Mesenchymal stem cell (in vitro differentiated cells and primary cell): ENCODE data around the gene SPPL3.

ENCODE experiments used
- DNase-seq: peaks from one replicate; pipeline ENCODE4 v3.0.0-alpha.2; 2013
- H2AFZ ChIP-seq: one replicate; pipeline ENCODE4 v1.6.1; 2013; ENCODE audit warnings: low read depth, mild to moderate bottlenecking, control low read depth, inconsistent platforms, low read length, moderate library complexity
- H2AK5ac ChIP-seq: 2 replicates; pipeline ENCODE4 v1.6.1; 2013; ENCODE audit warnings: low read length, moderate library complexity, mild to moderate bottlenecking, inconsistent platforms; ENCODE audit not compliant: severe bottlenecking
- H2BK120ac ChIP-seq: one replicate; pipeline ENCODE4 v1.6.1; 2013; ENCODE audit warnings: low read depth, mild to moderate bottlenecking, inconsistent platforms, low read length, moderate library complexity
- H2BK12ac ChIP-seq, 2 experiments: one replicate each; pipeline ENCODE4 v1.6.1; 2013; ENCODE audit warnings: inconsistent platforms in 2 of 2, low read length in 2 of 2, mild to moderate bottlenecking in 2 of 2, moderate library complexity in 2 of 2, control low read depth in 1 of 2
- H2BK15ac ChIP-seq: one replicate; pipeline ENCODE4 v1.6.1; 2013; ENCODE audit warnings: mild to moderate bottlenecking, low read depth, inconsistent platforms; ENCODE audit not compliant: poor library complexity, severe bottlenecking
- H2BK5ac ChIP-seq: 2 replicates; pipeline ENCODE4 v1.6.1; 2013; ENCODE audit warnings: low read depth, mild to moderate bottlenecking, low read length, control low read depth, inconsistent platforms; ENCODE audit not compliant: poor library complexity, severe bottlenecking
- H3K14ac ChIP-seq, 2 experiments: one replicate each; pipeline ENCODE4 v1.6.1; 2013; ENCODE audit warnings: inconsistent platforms in 2 of 2, low read length in 2 of 2, control low read depth in 1 of 2, mild to moderate bottlenecking in 1 of 2, moderate library complexity in 1 of 2
- H3K18ac ChIP-seq, 2 experiments: one replicate each; pipeline ENCODE4 v1.6.1; 2013; ENCODE audit warnings: inconsistent platforms in 2 of 2, low read length in 2 of 2, control low read depth in 1 of 2, low read depth in 1 of 2, mild to moderate bottlenecking in 1 of 2
- H3K23ac ChIP-seq, 2 experiments: one replicate each; pipeline ENCODE4 v1.6.1; 2013; ENCODE audit warnings: inconsistent platforms in 2 of 2, low read length in 2 of 2, mild to moderate bottlenecking in 2 of 2, moderate library complexity in 2 of 2, control low read depth in 1 of 2
- H3K27ac ChIP-seq: 2 replicates; pipeline ENCODE4 v1.5.1; 2013; ENCODE audit warnings: mild to moderate bottlenecking, moderate library complexity, low read length, control low read depth, inconsistent platforms; ENCODE audit not compliant: poor library complexity, severe bottlenecking
- H3K27me3 ChIP-seq, 2 experiments: 2 replicates each; pipeline versions ENCODE4 v1.6.1 to v1.7.0; 2013; ENCODE audit warnings: low read length in 2 of 2, mild to moderate bottlenecking in 2 of 2, moderate library complexity in 2 of 2, control low read depth in 1 of 2, inconsistent platforms in 1 of 2; ENCODE audit not compliant: control insufficient read depth in 1 of 2, insufficient read depth in 1 of 2
- H3K36me3 ChIP-seq, 2 experiments: 2 replicates each; pipeline versions ENCODE4 v1.6.1 to v1.7.0; 2013; ENCODE audit warnings: low read length in 2 of 2, control low read depth in 1 of 2, inconsistent platforms in 1 of 2, low read depth in 1 of 2, mild to moderate bottlenecking in 1 of 2; ENCODE audit not compliant: insufficient read depth in 2 of 2, control insufficient read depth in 1 of 2
- H3K4ac ChIP-seq, 2 experiments: one replicate each; pipeline ENCODE4 v1.6.1; 2013; ENCODE audit warnings: inconsistent platforms in 2 of 2, low read length in 2 of 2, mild to moderate bottlenecking in 2 of 2, moderate library complexity in 2 of 2, control low read depth in 1 of 2, low read depth in 1 of 2
- H3K4me1 ChIP-seq: 2 replicates; pipeline ENCODE4 v1.6.1; 2013; ENCODE audit warnings: low read depth, low read length, control low read depth; ENCODE audit not compliant: control insufficient read depth, insufficient read depth
- H3K4me2 ChIP-seq: 2 replicates; pipeline ENCODE4 v1.6.1; 2013; ENCODE audit warnings: low read length, mild to moderate bottlenecking, inconsistent platforms; ENCODE audit not compliant: poor library complexity, severe bottlenecking
- H3K4me3 ChIP-seq, 2 experiments: 2 replicates each; pipeline versions ENCODE4 v1.5.1 to v1.7.0; 2013; ENCODE audit warnings: low read length in 2 of 2, mild to moderate bottlenecking in 2 of 2, control low read depth in 1 of 2, low read depth in 1 of 2; ENCODE audit not compliant: insufficient read depth in 1 of 2
- H3K79me1 ChIP-seq: replicated peaks from 2 replicates; pipeline ENCODE4 v1.6.1; 2013; ENCODE audit warnings: mild to moderate bottlenecking, control low read depth, low read length, inconsistent platforms; ENCODE audit not compliant: poor library complexity, severe bottlenecking
- H3K9ac ChIP-seq: 2 replicates; pipeline ENCODE4 v1.7.0; 2013; ENCODE audit warnings: mild to moderate bottlenecking, low read length, moderate library complexity
- H3K9me3 ChIP-seq: 2 replicates; pipeline ENCODE4 v1.7.0; 2013; ENCODE audit warnings: mild to moderate bottlenecking, low read length; ENCODE audit not compliant: control insufficient read depth
- H4K8ac ChIP-seq: one replicate; pipeline ENCODE4 v1.6.1; 2013; ENCODE audit warnings: inconsistent platforms, mild to moderate bottlenecking, low read length, moderate library complexity
- H4K91ac ChIP-seq: one replicate; pipeline ENCODE4 v1.6.1; 2013; ENCODE audit warnings: mild to moderate bottlenecking, low read length, inconsistent platforms
- WGBS: methylation state at CpG from one replicate; pipeline ENCODE4 v1.1.7; 2013; ENCODE audit warnings: mixed read lengths; 5-methylcytosine and 5-hydroxymethylcytosine counted together

The SPPL3 gene

DNA sequence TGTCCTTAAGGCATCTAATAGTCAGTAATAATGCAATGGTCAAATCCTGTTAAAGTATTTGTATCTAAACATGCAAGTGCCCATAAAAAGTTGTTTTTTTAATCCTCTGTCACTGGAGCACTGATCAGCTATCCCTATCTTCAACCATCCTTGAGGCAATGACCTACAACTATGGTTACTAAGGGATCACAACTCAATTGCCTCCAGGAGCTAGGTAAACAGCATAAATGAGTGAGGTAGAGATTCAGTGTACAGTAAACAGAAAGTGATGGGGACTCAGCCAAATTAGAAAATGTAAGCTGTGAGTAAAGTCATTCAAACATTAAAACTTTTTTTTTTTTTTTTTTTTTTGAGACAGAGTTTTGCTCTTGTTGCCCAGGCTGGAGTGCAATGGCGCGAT, 18.6 kb downstream of the SPPL3 start:
- Histone ChIP-seq H3K79me1 (peaks cover 18% of the 10 kb centered on the region), H2AK5ac (no peak overlapping the region), H2AFZ (no peak overlapping the region), H3K36me3 (no peaks in the 10 kb centered on the region), H2BK5ac (no peak overlapping the region), H3K4ac (no peak overlapping the region), H3K18ac (no peak overlapping the region), H3K23ac (no peak overlapping the region), H2BK120ac (no peak overlapping the region), H2BK15ac (no peak overlapping the region), H4K91ac (no peak overlapping the region), H3K4me1 (peaks cover 2% of the 10 kb centered on the region), H3K27me3 (no peaks in the 10 kb centered on the region), H2BK12ac (no peak overlapping the region), H3K27ac (no peak overlapping the region), H3K14ac (no peak overlapping the region), H3K9me3 (no peaks in the 10 kb centered on the region), H3K4me3 (no peak overlapping the region), H3K4me2 (no peak overlapping the region), H4K8ac (no peak overlapping the region), H3K9ac (no peak overlapping the region)
- 100% methylated on average over 2 of the region's 2 CpGs for WGBS
- DNase-seq, result no peak

DNA sequence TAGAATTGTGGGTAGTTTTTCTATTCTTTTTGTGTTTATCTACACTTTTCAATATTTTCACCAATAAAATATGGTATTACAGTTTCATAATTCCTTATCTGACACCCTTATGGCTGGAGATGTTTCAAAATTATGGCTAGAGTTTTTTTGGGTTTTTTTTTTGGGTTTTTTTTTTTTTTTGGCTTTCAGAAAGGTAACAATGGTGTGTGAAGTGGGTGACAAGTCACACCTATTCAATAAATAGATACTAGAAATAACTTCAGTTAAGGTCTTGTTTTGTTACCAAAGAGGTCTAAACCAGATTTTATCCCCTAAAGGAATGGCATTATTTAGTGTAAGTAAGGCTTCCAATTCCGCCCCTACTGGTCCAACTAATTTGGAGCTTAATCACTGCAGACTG, 19.5 kb downstream of the SPPL3 start:
- Histone ChIP-seq H3K4me1 (peaks cover 2% of the 10 kb centered on the region), H3K4me2 (no peak overlapping the region), H3K4me3 (no peak overlapping the region), H2BK15ac (no peak overlapping the region), H3K9me3 (no peaks in the 10 kb centered on the region), H2BK5ac (no peak overlapping the region), H3K14ac (no peak overlapping the region), H4K8ac (no peak overlapping the region), H3K79me1 (peaks cover 17% of the 10 kb centered on the region), H3K18ac (no peak overlapping the region), H3K23ac (no peak overlapping the region), H3K36me3 (no peaks in the 10 kb centered on the region), H3K27ac (no peak overlapping the region), H2BK12ac (no peak overlapping the region), H2BK120ac (no peak overlapping the region), H4K91ac (no peak overlapping the region), H3K27me3 (no peaks in the 10 kb centered on the region), H3K4ac (no peak overlapping the region), H3K9ac (no peak overlapping the region), H2AFZ (no peak overlapping the region), H2AK5ac (no peak overlapping the region)
- WGBS, result 100% methylated on average over 1 of the region's 1 CpG
- DNase-seq, result no peak

GRCh38 chr12:120882055-120882555, 22.1 kb downstream of the SPPL3 start:
- H2AFZ ChIP-seq, result no peak overlapping the region
- no peak overlapping the region for H3K9ac ChIP-seq
- no peak overlapping the region for H3K4me2 ChIP-seq
- peaks cover 2% of the 10 kb centered on the region for H3K4me1 ChIP-seq
- H3K27me3 ChIP-seq, result no peaks in the 10 kb centered on the region
- no peak overlapping the region for H2BK5ac ChIP-seq
- no peak overlapping the region for H3K4me3 ChIP-seq
- H3K27ac ChIP-seq, result no peak overlapping the region
- H3K23ac ChIP-seq, result no peak overlapping the region
- no peak overlapping the region for H2BK12ac ChIP-seq
- H4K91ac ChIP-seq, result no peak overlapping the region
- H3K79me1 ChIP-seq, result peaks cover 10% of the 10 kb centered on the region
- no peak for DNase-seq
- no peaks in the 10 kb centered on the region for H3K9me3 ChIP-seq
- no peaks in the 10 kb centered on the region for H3K36me3 ChIP-seq
- no peak overlapping the region for H3K14ac ChIP-seq
- 97% methylated on average over 1 of the region's 1 CpG for WGBS
- H2BK120ac ChIP-seq, result no peak overlapping the region
- H2AK5ac ChIP-seq, result no peak overlapping the region
- no peak overlapping the region for H2BK15ac ChIP-seq
- no peak overlapping the region for H4K8ac ChIP-seq
- H3K18ac ChIP-seq, result no peak overlapping the region
- H3K4ac ChIP-seq, result no peak overlapping the region

- Histone ChIP-seq H3K27me3 (no peaks in the 10 kb centered on the region), H3K36me3 (no peaks in the 10 kb centered on the region), H3K18ac (no peak overlapping the region), H2AFZ (no peak overlapping the region), H4K91ac (no peak overlapping the region), H2BK5ac (no peak overlapping the region), H2BK12ac (no peak overlapping the region), H3K4me2 (no peak overlapping the region), H3K9me3 (no peaks in the 10 kb centered on the region), H2BK120ac (no peak overlapping the region), H3K79me1 (peaks cover 14% of the 10 kb centered on the region), H3K4ac (no peak overlapping the region), H2BK15ac (no peak overlapping the region), H3K9ac (no peak overlapping the region), H3K14ac (no peak overlapping the region), H3K4me3 (no peak overlapping the region), H4K8ac (no peak overlapping the region), H2AK5ac (no peak overlapping the region), H3K27ac (no peak overlapping the region), H3K4me1 (no peaks in the 10 kb centered on the region), H3K23ac (no peak overlapping the region)
- no CpG with 5 or more reads among the region's 3 CpGs for WGBS
- DNase-seq, result no peak
Observed at GRCh38 chr12:120879718-120880300, 24.3 kb downstream of the SPPL3 start.
